DLD1 (cell line): ENCODE measurements around the gene NDRG4.

Experiments
- in situ Hi-C: cut with HindIII; loops from 2 replicates; pipeline ENCODE4 v1.10.0; 2017; ENCODE audit warnings: low sequenced_read_pairs

Gene NDRG4

GRCh38 chr16:58499615-58500351, at the start of gene NDRG4:
Gene NDRG4 (plus strand): TSS chr16:58500143. CDS start chr16:58500249, 106 bp downstream.
- in situ Hi-C loops, result no loop called here

GRCh38 chr16:58450590-58450989, 49.4 kb upstream of the NDRG4 start:
- in situ Hi-C loops, result loop anchor here (5.0 kb wide), 1 partner anchor 48 kb away; no protein-coding TSS in a partner anchor

- in situ Hi-C loops, result loop anchor here (5.0 kb wide), 1 partner anchor 49 kb away; no protein-coding TSS in a partner anchor
These were observed 48.7 kb upstream of the NDRG4 start for GRCh38 chr16:58451265-58451689.

GRCh38 chr16:58451945-58452401, 48.0 kb upstream of the NDRG4 start:
- in situ Hi-C loops, result loop anchor here (5.0 kb wide), 1 partner anchor 50 kb away; no protein-coding TSS in a partner anchor

GRCh38 chr16:58452640-58453039, 47.3 kb upstream of the NDRG4 start:
- in situ Hi-C loops, result loop anchor here (5.0 kb wide), 1 partner anchor 50 kb away; no protein-coding TSS in a partner anchor

- in situ Hi-C loops, result loop anchor here (5.0 kb wide), 1 partner anchor 52 kb away; no protein-coding TSS in a partner anchor
These were observed 45.8 kb upstream of the NDRG4 start for GRCh38 chr16:58454178-58454577.

- in situ Hi-C loops, result loop anchor here (5.0 kb wide), 1 partner anchor 53 kb away; no protein-coding TSS in a partner anchor
These were observed 45.1 kb upstream of the NDRG4 start for GRCh38 chr16:58454856-58455255.

GRCh38 chr16:58455750-58456149, 44.2 kb upstream of the NDRG4 start:
- in situ Hi-C loops, result no loop called here

GRCh38 chr16:58456193-58456592, 43.8 kb upstream of the NDRG4 start:
- in situ Hi-C loops, result no loop called here

GRCh38 chr16:58458606-58459343, 41.2 kb upstream of the NDRG4 start:
- in situ Hi-C loops, result no loop called here

GRCh38 chr16:58459344-58460218, 40.4 kb upstream of the NDRG4 start:
- in situ Hi-C loops, result no loop called here

GRCh38 chr16:58460219-58460610, 39.7 kb upstream of the NDRG4 start:
- in situ Hi-C loops, result no loop called here

- in situ Hi-C loops, result no loop called here
These were observed 38.9 kb upstream of the NDRG4 start for GRCh38 chr16:58461056-58461455.

- in situ Hi-C loops, result no loop called here
These were observed 38.3 kb upstream of the NDRG4 start for GRCh38 chr16:58461640-58462039.

GRCh38 chr16:58462089-58462488, 37.9 kb upstream of the NDRG4 start:
- in situ Hi-C loops, result no loop called here

GRCh38 chr16:58462499-58462996, 37.4 kb upstream of the NDRG4 start:
- in situ Hi-C loops, result no loop called here

GRCh38 chr16:58462997-58463941, 36.7 kb upstream of the NDRG4 start:
- in situ Hi-C loops, result no loop called here

GRCh38 chr16:58464047-58464915, 35.7 kb upstream of the NDRG4 start:
- in situ Hi-C loops, result no loop called here
